GM19025 (cell line): ENCODE data around the gene TOMT.

ENCODE experiments used
- ATAC-seq: cut with Tn5 transposase; IDR thresholded peaks from one replicate; pipeline ENCODE4 v1.9.1; 2021; ENCODE audit warnings: mild to moderate bottlenecking, low read depth, moderate library complexity; ENCODE audit not compliant: unreplicated experiment

TOMT gene

DNA sequence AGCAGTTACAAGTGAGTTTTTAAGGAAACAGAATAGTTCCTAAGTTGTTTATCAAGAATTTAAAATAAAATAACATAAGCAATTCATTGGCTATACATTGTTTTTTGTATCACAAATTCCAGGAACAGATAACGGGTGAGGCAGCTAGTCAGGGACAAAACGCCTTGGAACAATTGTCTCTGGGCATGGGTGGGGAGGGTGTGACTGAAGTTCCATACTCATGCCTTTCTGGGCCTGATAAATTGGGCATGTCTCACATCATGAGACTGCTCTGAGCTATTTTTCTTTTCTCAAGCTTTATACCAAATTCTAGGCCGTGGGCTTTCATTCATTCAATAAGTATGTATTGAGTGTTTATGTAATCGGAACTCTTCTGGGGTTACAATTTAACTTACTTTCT is 51.4 kb downstream of the TOMT start:
- ATAC-seq = no peak
